Tibial nerve (tissue), 4 donors: ENCODE data around the gene PCSK7. TPM values are rescaled to one million over a fixed set of nuclear protein-coding genes. Genes with fewer than 3 reads are reported as not detected.
A peak's percentile ranks its signal among the peaks of the same experiment; 100 is the strongest.

Source experiments
- DNase-seq, 2 donors: peaks; one replicate each; pipeline ENCODE4 v3.0.0-alpha.2; 2019; ENCODE audit warnings: low spot score in 2 of 2
- H3K27ac ChIP-seq, 4 donors: fragments of 200-600 bp; sonication (generic) in 3 of 4; one replicate each; pipeline ENCODE4 v1.5.1; 2017 to 2019; ENCODE audit warnings: mild to moderate bottlenecking in 1 of 4
- H3K27me3 ChIP-seq, 2 donors: fragments of 200-600 bp; sonication (generic) in 1 of 2; one replicate each; pipeline versions ENCODE4 v1.5.1 to v1.6.0; 2017 to 2019
- H3K36me3 ChIP-seq, 3 donors: fragments of 200-600 bp; sonication (generic); one replicate each; pipeline ENCODE4 v1.5.1; 2018 to 2019
- H3K4me1 ChIP-seq, 4 donors: fragments of 200-600 bp; sonication (generic) in 3 of 4; one replicate each; pipeline ENCODE4 v1.5.1; 2017 to 2019
- H3K4me3 ChIP-seq, 4 donors: fragments of 200-600 bp; sonication (generic) in 3 of 4; one replicate each; pipeline ENCODE4 v1.5.1; 2017 to 2019; ENCODE audit warnings: mild to moderate bottlenecking in 1 of 4, moderate library complexity in 1 of 4
- H3K9me3 ChIP-seq, 4 donors: fragments of 200-600 bp; sonication (generic) in 3 of 4; one replicate each; pipeline ENCODE4 v1.5.1; 2017 to 2019
- CTCF ChIP-seq, 5 experiments: fragments of 200-600 bp in 3 of 5; fragments of 450-650 bp in 2 of 5; sonication (generic) in 3 of 5; IDR thresholded peaks; one replicate each; pipeline ENCODE4 v1.5.1; 2016 to 2019; ENCODE audit warnings: antibody characterized with exemption in 5 of 5, mild to moderate bottlenecking in 3 of 5, moderate library complexity in 2 of 5
- EP300 ChIP-seq, 2 donors: sonication (generic); formaldehyde crosslinking; IDR thresholded peaks; one replicate each; pipeline ENCODE4 v1.6.1; 2017; ENCODE audit warnings: antibody characterized with exemption in 2 of 2, mild to moderate bottlenecking in 1 of 2
- POLR2A ChIP-seq, 2 donors: fragments of 450-650 bp; IDR thresholded peaks; one replicate each; pipeline ENCODE4 v1.6.1; 2017; ENCODE audit warnings: antibody characterized with exemption in 2 of 2, mild to moderate bottlenecking in 2 of 2, moderate library complexity in 2 of 2
- WGBS, 2 donors: methylation state at CpG; one replicate each; pipeline ENCODE4 v1.1.5; 2018; 5-methylcytosine and 5-hydroxymethylcytosine counted together
- total RNA-seq, 4 donors: library from RNA; depleted of rRNA; stranded (reverse); fragments of >200 nt; gene quantifications; one replicate each; pipeline ENCODE4 v1.1.0, GENCODE V29; 2016

PCSK7 gene
- total RNA-seq, 4 donors from 2014 or later = 45.4 to 94.5 (median 71.6) TPM

GRCh38 chr11:117189191-117189940, 42.5 kb downstream of the PCSK7 start:
- WGBS, 2 donors = 87 to 95% methylated on average over 15 to 17 of the region's 22 CpGs
- Histone ChIP-seq H3K4me1 (peaks cover 0 to 22% (median 3%) of the 10 kb centered on the region in 4 donors), H3K27ac (peak overlapping the region in 2 of 4 donors; percentile 46 to 68), H3K36me3 (peaks cover 0 to 99% (median 31%) of the 10 kb centered on the region in 3 donors), H3K4me3 (no peak overlapping the region), H3K27me3 (no peaks in the 10 kb centered on the region), H3K9me3 (no peaks in the 10 kb centered on the region)
- TF ChIP-seq CTCF (IDR thresholded peaks at IDR 0.05) = no peak
- peak in 1 of 2 donors; percentile 27 for TF ChIP-seq EP300 (IDR thresholded peaks at IDR 0.05)
- no peak for TF ChIP-seq POLR2A (IDR thresholded peaks at IDR 0.05)
- DNase-seq = no peak

- Histone ChIP-seq H3K27ac (peak overlapping the region in 2 of 4 donors; percentile 40 to 68), H3K9me3 (no peaks in the 10 kb centered on the region), H3K4me3 (no peak overlapping the region), H3K36me3 (peaks cover 2 to 99% (median 24%) of the 10 kb centered on the region in 3 donors), H3K27me3 (no peaks in the 10 kb centered on the region), H3K4me1 (peaks cover 0 to 22% (median 3%) of the 10 kb centered on the region in 4 donors)
- 81 to 85% methylated on average over 15 to 16 of the region's 20 CpGs for WGBS, 2 donors
- no peak for DNase-seq
- TF ChIP-seq POLR2A (IDR thresholded peaks at IDR 0.05) (no peak), CTCF (IDR thresholded peaks at IDR 0.05) (no peak), EP300 (IDR thresholded peaks at IDR 0.05) (peak in 1 of 2 donors; percentile 25)
These were observed 43.2 kb downstream of the PCSK7 start for GRCh38 chr11:117188620-117189081.

- no peaks in the 10 kb centered on the region for H3K27me3 ChIP-seq
- H3K36me3 ChIP-seq = peaks cover 2 to 99% (median 20%) of the 10 kb centered on the region in 3 donors
- peak in 1 of 2 donors; percentile 11 for DNase-seq
- H3K4me3 ChIP-seq = no peak overlapping the region
- no peaks in the 10 kb centered on the region for H3K9me3 ChIP-seq
- peaks cover 0 to 22% (median 3%) of the 10 kb centered on the region in 4 donors for H3K4me1 ChIP-seq
- 85 to 88% methylated on average over 16 of the region's 16 CpGs for WGBS, 2 donors
- TF ChIP-seq POLR2A (IDR thresholded peaks at IDR 0.05) = no peak
- TF ChIP-seq EP300 (IDR thresholded peaks at IDR 0.05) = no peak
- TF ChIP-seq CTCF (IDR thresholded peaks at IDR 0.05) = no peak
- H3K27ac ChIP-seq = peak overlapping the region in 3 of 4 donors; percentile 38 to 68 (median 64)
These were observed 43.9 kb downstream of the PCSK7 start for GRCh38 chr11:117187799-117188481.

DNA sequence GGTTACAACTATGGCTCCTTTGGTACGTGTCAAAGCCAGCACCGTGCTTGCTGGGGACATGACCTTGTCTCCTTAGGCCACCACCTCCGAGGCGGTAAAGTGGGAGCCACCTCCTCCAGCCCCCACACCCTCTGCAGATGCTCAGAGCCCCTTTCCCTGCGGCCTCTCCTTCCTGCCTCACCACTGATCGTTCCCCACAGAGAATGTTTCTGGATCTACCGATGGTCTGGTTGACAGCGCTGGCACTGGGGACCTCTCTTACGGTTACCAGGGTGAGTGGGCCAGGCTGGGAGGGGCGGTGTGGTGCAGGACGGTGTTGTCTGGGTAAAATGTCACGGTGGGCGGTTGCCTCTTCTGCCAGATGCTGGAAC, 44.5 kb downstream of the PCSK7 start:
- Histone ChIP-seq H3K36me3 (peaks cover 2 to 99% (median 19%) of the 10 kb centered on the region in 3 donors), H3K4me1 (peaks cover 0 to 25% (median 3%) of the 10 kb centered on the region in 4 donors), H3K27me3 (no peaks in the 10 kb centered on the region), H3K9me3 (no peaks in the 10 kb centered on the region), H3K4me3 (no peak overlapping the region), H3K27ac (peak overlapping the region in 3 of 4 donors; percentile 38 to 68 (median 64))
- WGBS, 2 donors = 77 to 79% methylated on average over 13 of the region's 13 CpGs
- TF ChIP-seq POLR2A (IDR thresholded peaks at IDR 0.05) = no peak
- TF ChIP-seq CTCF (IDR thresholded peaks at IDR 0.05) = no peak
- no peak for TF ChIP-seq EP300 (IDR thresholded peaks at IDR 0.05)
- DNase-seq = peak in 1 of 2 donors; percentile 12
